ENCODE data around the gene MAPRE3.

Gene MAPRE3

DNA sequence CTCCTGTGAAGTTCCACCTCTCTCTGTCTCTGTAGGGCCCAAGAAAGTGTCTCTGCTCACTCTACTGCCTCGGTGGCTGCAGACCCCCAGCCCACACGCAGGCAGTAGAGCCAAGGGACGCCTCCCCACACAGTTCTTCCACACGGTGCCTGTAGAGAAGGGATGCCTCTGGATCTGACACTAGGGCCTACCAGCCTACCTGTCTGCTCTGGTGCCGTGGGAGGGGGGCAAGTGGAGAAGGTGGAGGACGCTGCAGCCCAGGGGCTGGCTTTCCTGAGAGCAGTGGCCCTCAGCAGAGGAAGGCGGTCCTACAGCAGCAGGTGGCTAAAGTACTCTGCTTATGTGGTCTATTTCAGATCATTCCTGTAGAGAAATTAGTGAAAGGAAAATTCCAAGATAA, 53.3 kb downstream of the MAPRE3 start:
- Histone ChIP-seq H3K27me3 (ENCODE audit: control insufficient read depth, insufficient read depth, low read length) (no peaks in the 10 kb centered on the region), H3K9me3 (ENCODE audit: control insufficient read depth, insufficient read depth, low read length) (no peaks in the 10 kb centered on the region), H3K27ac (ENCODE audit: low read length) (no peak overlapping the region), H3K4me1 (ENCODE audit: control insufficient read depth, insufficient read depth, low read length) (peaks cover 1% of the 10 kb centered on the region; the same call in 1 of the 2 replicates), H3K4me3 (ENCODE audit: low read length) (no peak overlapping the region), H3K36me3 (ENCODE audit: control insufficient read depth, insufficient read depth, low read length) (no peaks in the 10 kb centered on the region)
- DNase-seq (ENCODE audit: low read depth, low spot score) = no peak
- no CpG with 5 or more reads among the region's 7 CpGs for WGBS (ENCODE audit: insufficient coverage, insufficient read length)

DNA sequence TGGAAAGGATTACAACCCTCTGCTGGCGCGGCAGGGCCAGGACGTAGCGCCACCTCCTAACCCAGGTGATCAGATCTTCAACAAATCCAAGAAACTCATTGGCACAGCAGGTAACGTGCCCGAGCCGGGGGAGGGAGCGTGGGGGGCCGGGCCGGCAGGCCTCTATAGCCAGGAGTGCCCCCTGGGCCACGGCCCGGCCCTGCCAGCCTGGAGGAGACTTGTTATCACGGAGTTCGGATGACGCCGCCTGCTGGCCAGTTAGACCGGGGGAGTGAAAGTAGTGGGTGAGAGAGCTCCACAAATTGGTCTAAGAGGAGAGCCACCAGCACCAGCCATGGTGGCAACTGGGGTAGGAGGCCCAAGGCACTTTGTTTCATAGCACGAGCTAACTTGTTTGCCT, 53.8 kb downstream of the MAPRE3 start:
- Histone ChIP-seq H3K36me3 (ENCODE audit: control insufficient read depth, insufficient read depth, low read length) (no peaks in the 10 kb centered on the region), H3K4me1 (ENCODE audit: control insufficient read depth, insufficient read depth, low read length) (peaks cover 1% of the 10 kb centered on the region; the same call in 1 of the 2 replicates), H3K4me3 (ENCODE audit: low read length) (no peak overlapping the region), H3K9me3 (ENCODE audit: control insufficient read depth, insufficient read depth, low read length) (no peaks in the 10 kb centered on the region), H3K27ac (ENCODE audit: low read length) (no peak overlapping the region), H3K27me3 (ENCODE audit: control insufficient read depth, insufficient read depth, low read length) (no peaks in the 10 kb centered on the region)
- no CpG with 5 or more reads among the region's 18 CpGs for WGBS (ENCODE audit: insufficient coverage, insufficient read length)
- DNase-seq (ENCODE audit: low read depth, low spot score) = peak; percentile 45

DNA sequence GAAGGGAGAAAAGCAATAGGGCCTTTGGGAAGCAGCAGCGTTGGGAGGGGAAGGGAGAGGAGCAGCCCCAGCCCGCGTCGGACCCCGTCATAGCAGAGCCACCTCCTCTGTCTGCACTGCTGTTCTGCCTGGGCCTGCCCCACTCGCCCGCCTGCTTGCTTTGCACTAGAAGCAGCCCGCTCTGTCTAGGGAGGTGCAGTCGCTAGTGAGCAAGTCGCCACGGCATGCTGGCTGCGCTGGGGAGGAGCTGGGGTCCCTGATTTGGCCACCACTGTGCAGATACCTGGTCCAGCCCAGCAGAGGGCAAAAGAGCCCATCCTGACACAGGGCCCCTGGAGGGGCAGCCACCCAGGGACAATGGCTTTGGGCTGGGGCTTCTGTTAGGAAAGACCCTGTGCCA, 54.4 kb downstream of the MAPRE3 start:
- no peaks in the 10 kb centered on the region for H3K9me3 ChIP-seq (ENCODE audit: control insufficient read depth, insufficient read depth, low read length)
- no peak overlapping the region for H3K27ac ChIP-seq (ENCODE audit: low read length)
- no peaks in the 10 kb centered on the region for H3K36me3 ChIP-seq (ENCODE audit: control insufficient read depth, insufficient read depth, low read length)
- H3K27me3 ChIP-seq (ENCODE audit: control insufficient read depth, insufficient read depth, low read length) = no peaks in the 10 kb centered on the region
- H3K4me1 ChIP-seq (ENCODE audit: control insufficient read depth, insufficient read depth, low read length) = peaks cover 1% of the 10 kb centered on the region; the same call in 1 of the 2 replicates
- WGBS (ENCODE audit: insufficient coverage, insufficient read length) = no CpG with 5 or more reads among the region's 12 CpGs
- DNase-seq (ENCODE audit: low read depth, low spot score) = no peak
- H3K4me3 ChIP-seq (ENCODE audit: low read length) = no peak overlapping the region

DNA sequence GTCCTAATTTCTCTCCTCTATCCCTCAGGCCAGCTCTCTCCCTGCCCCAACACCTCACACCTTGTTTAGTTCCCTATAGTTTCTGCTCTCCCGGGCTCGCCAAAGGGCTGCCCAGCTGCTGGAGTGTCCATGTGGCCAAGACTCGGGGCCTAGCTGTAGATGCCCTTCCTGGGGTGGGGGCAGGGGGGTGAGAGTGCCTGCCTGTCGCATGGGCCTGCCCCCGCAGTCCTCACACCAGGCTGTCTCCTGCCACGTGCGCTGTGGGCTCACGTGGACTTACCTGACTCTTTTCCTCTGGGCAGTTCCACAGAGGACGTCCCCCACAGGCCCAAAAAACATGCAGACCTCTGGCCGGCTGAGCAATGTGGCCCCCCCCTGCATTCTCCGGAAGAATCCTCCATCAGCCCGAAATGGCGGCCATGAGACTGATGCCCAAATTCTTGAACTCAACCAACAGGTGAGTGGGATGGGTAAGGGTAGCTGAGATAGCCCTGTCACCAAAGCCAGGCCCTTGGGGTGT, 54.9 kb downstream of the MAPRE3 start:
- H3K9me3 ChIP-seq (ENCODE audit: control insufficient read depth, insufficient read depth, low read length) = no peaks in the 10 kb centered on the region
- DNase-seq (ENCODE audit: low read depth, low spot score) = no peak
- no CpG with 5 or more reads among the region's 13 CpGs for WGBS (ENCODE audit: insufficient coverage, insufficient read length)
- no peak overlapping the region for H3K27ac ChIP-seq (ENCODE audit: low read length)
- H3K4me1 ChIP-seq (ENCODE audit: control insufficient read depth, insufficient read depth, low read length) = peaks cover 1% of the 10 kb centered on the region; the same call in 1 of the 2 replicates
- H3K27me3 ChIP-seq (ENCODE audit: control insufficient read depth, insufficient read depth, low read length) = no peaks in the 10 kb centered on the region
- no peak overlapping the region for H3K4me3 ChIP-seq (ENCODE audit: low read length)
- H3K36me3 ChIP-seq (ENCODE audit: control insufficient read depth, insufficient read depth, low read length) = no peaks in the 10 kb centered on the region

DNA sequence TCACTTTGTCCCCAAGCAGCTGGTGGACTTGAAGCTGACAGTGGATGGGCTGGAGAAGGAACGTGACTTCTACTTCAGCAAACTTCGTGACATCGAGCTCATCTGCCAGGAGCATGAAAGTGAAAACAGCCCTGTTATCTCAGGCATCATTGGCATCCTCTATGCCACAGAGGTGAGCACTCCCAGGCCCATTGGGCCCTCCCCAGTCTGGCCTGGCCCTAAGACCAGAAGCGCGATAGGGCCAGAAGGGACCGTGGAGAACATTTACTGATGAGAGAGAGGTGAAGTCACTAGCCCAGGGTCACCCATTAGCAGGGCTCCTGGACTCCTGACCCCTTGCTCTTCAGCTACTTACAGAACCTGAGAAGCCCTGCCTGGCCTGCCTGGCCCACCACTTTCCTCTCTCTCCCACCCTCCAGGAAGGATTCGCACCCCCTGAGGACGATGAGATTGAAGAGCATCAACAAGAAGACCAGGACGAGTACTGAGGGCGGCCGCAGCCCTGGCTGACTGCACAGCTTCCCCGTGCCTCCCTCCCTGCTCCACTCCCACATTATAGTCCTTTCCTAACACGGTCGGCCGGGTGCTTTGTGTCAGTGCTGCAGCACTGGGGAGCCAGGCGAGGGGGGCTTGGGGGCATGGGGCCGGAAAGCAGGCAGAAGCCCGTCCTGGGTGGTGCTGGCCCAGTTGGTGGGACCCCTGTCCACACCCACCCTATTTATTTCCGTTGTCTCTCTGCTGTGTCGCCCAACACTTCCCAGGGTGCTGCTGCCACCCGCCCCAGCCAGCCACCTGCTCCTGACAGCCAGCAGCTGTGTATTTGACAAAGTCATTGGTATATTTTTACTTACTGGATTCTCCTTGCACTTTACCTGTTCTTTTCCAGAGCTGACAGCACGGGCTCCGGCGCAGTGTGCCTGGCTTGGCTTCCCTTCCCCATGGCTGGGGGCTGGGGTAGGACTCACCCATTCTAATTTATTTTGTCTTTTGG, 55.7 kb downstream of the MAPRE3 start:
- Histone ChIP-seq H3K36me3 (ENCODE audit: control insufficient read depth, insufficient read depth, low read length) (no peaks in the 10 kb centered on the region), H3K9me3 (ENCODE audit: control insufficient read depth, insufficient read depth, low read length) (no peaks in the 10 kb centered on the region), H3K4me3 (ENCODE audit: low read length) (no peak overlapping the region), H3K4me1 (ENCODE audit: control insufficient read depth, insufficient read depth, low read length) (peaks cover 1% of the 10 kb centered on the region; the same call in 1 of the 2 replicates), H3K27ac (ENCODE audit: low read length) (no peak overlapping the region), H3K27me3 (ENCODE audit: control insufficient read depth, insufficient read depth, low read length) (no peaks in the 10 kb centered on the region)
- WGBS (ENCODE audit: insufficient coverage, insufficient read length) = no CpG with 5 or more reads among the region's 24 CpGs
- DNase-seq (ENCODE audit: low read depth, low spot score) = no peak

DNA sequence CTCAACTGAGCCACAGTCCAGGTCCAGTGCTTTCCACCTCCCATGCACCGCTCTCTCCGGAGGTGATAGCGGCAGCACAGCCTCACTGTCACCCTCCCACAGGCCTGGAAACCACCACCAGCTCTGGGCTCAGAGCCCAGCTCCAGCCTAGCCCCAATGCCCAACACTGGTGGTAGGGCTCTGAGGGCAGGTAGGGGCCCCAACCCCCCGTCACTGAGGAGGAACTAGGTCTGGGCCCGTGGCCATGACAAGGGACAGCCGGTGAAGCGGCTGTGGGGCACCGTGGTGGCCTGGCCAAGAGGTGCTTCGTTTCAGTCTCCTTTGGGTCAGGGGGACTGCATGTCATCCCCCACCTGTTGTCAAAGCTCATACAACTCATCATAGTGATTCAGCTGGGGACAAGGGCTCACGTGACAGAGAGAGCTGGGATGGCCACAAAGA, 56.8 kb downstream of the MAPRE3 start:
- Histone ChIP-seq H3K27me3 (ENCODE audit: control insufficient read depth, insufficient read depth, low read length) (no peaks in the 10 kb centered on the region), H3K9me3 (ENCODE audit: control insufficient read depth, insufficient read depth, low read length) (no peaks in the 10 kb centered on the region), H3K27ac (ENCODE audit: low read length) (no peak overlapping the region), H3K4me1 (ENCODE audit: control insufficient read depth, insufficient read depth, low read length) (peaks cover 1% of the 10 kb centered on the region; the same call in 1 of the 2 replicates), H3K4me3 (ENCODE audit: low read length) (no peak overlapping the region), H3K36me3 (ENCODE audit: control insufficient read depth, insufficient read depth, low read length) (no peaks in the 10 kb centered on the region)
- no CpG with 5 or more reads among the region's 10 CpGs for WGBS (ENCODE audit: insufficient coverage, insufficient read length)
- DNase-seq (ENCODE audit: low read depth, low spot score) = no peak

DNA sequence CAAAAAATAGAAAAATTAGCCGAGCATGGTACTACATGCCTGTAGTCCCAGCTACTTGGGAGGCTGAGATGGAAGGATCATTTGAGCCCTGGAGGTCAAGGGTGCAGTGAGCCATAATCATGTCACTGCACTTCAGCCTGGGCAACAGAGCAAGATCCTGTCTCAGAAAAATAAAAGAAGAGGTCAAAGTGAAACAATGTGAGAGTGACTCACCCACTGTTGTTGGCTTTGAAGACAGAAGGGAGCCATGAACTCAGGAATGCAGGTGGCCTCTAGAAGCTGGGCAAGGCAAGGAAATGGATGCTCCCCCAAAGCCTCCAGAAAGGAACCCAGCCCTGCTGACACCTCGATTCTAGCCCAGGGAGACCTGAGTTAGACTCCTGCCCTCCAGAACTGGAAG, 58.6 kb downstream of the MAPRE3 start:
- DNase-seq (ENCODE audit: low read depth, low spot score) = no peak
- H3K4me3 ChIP-seq (ENCODE audit: low read length) = no peak overlapping the region
- H3K9me3 ChIP-seq (ENCODE audit: control insufficient read depth, insufficient read depth, low read length) = no peaks in the 10 kb centered on the region
- no peaks in the 10 kb centered on the region for H3K36me3 ChIP-seq (ENCODE audit: control insufficient read depth, insufficient read depth, low read length)
- no peak overlapping the region for H3K27ac ChIP-seq (ENCODE audit: low read length)
- H3K4me1 ChIP-seq (ENCODE audit: control insufficient read depth, insufficient read depth, low read length) = peaks cover under 1% of the 10 kb centered on the region; the same call in 1 of the 2 replicates
- WGBS (ENCODE audit: insufficient coverage, insufficient read length) = no CpG with 5 or more reads among the region's 2 CpGs
- H3K27me3 ChIP-seq (ENCODE audit: control insufficient read depth, insufficient read depth, low read length) = no peaks in the 10 kb centered on the region

DNA sequence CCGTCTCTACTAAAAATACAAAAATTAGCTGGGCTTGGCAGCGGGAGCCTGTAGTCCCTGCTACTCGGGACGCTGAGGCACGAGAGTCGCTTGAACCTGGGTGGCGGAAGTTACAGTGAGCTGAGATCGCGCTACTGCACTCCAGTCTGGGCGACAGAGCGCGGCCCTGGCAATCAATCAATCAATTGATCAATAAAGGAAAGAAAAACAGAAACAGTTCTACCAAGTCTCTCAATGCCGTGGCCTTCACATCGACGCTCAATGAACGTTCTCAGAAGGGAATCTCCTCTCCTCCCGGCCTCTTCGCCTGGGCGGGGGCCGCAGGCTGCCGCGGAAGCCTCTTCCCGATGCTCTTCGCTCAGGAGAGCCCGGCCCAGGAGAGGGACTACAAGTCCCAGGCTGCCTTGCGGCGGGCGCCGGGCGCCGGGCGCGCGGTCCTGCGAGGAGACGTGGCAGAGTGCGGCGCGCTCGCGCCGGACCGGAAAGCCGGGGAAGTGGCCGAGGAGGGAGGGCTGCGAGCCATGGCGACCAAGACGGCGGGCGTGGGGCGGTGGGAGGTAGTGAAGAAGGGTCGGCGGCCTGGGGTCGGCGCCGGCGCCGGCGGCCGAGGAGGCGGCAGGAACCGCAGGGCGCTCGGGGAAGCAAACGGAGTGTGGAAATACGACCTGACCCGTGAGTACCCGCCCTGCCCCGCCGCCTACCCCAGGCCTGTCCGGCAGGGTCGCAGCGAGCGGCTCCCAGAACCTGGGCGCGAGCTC, 62.2 kb downstream of the MAPRE3 start, which contains the start of gene TMEM214:
TMEM214 (plus strand) TSS at position 471 of the 758 bp plus-strand sequence; CDS start at position 522, 51 bp downstream.
- Histone ChIP-seq H3K4me3 (ENCODE audit: low read length) (peak within 1 kb of the TSS; percentile 65), H3K4me1 (ENCODE audit: control insufficient read depth, insufficient read depth, low read length) (no peaks in the 10 kb centered on the region), H3K9me3 (ENCODE audit: control insufficient read depth, insufficient read depth, low read length) (no peaks in the 10 kb centered on the region), H3K27me3 (ENCODE audit: control insufficient read depth, insufficient read depth, low read length) (no peaks in the 10 kb centered on the region), H3K27ac (ENCODE audit: low read length) (no peak within 1 kb of the TSS), H3K36me3 (ENCODE audit: control insufficient read depth, insufficient read depth, low read length) (peaks cover 18% of the 10 kb centered on the region; the same call in 1 of the 2 replicates)
- peak; percentile 58 for DNase-seq (ENCODE audit: low read depth, low spot score)
- WGBS (ENCODE audit: insufficient coverage, insufficient read length) = no CpG with 5 or more reads among the region's 76 CpGs

DNA sequence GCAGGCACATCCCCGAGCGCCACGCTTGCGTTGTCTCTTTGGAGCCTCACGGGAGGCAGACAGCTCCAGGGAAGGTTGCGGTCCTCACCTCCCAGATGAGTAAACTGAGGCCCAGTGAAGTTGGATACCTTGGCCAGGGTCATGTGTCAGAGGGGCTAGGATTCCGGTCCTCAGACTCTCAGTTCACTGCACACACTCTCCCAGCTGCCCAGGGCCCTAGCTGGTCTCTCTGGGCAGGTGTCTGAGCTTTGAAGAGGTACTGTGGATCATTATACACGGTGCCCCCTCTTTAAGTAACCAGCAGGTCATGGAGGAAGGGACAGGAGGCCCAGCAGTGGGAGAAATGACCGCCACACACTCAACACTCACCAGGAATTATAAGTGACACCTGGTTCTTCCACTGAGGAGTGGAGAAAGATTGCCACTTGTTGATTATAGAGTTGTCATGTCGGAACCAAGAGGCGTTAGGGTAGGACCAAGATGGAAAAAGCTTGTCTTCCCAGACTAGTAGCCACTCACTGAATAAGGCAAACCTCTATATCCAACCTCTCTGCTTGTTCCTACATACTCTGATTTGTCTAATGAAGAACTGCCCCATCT, 62.9 kb downstream of the MAPRE3 start:
- H3K9me3 ChIP-seq (ENCODE audit: control insufficient read depth, insufficient read depth, low read length) = no peaks in the 10 kb centered on the region
- DNase-seq (ENCODE audit: low read depth, low spot score) = no peak
- no peaks in the 10 kb centered on the region for H3K4me1 ChIP-seq (ENCODE audit: control insufficient read depth, insufficient read depth, low read length)
- no CpG with 5 or more reads among the region's 11 CpGs for WGBS (ENCODE audit: insufficient coverage, insufficient read length)
- H3K4me3 ChIP-seq (ENCODE audit: low read length) = peak overlapping the region; percentile 65
- no peak overlapping the region for H3K27ac ChIP-seq (ENCODE audit: low read length)
- H3K36me3 ChIP-seq (ENCODE audit: control insufficient read depth, insufficient read depth, low read length) = peaks cover 23% of the 10 kb centered on the region; the same call in 1 of the 2 replicates
- no peaks in the 10 kb centered on the region for H3K27me3 ChIP-seq (ENCODE audit: control insufficient read depth, insufficient read depth, low read length)

DNA sequence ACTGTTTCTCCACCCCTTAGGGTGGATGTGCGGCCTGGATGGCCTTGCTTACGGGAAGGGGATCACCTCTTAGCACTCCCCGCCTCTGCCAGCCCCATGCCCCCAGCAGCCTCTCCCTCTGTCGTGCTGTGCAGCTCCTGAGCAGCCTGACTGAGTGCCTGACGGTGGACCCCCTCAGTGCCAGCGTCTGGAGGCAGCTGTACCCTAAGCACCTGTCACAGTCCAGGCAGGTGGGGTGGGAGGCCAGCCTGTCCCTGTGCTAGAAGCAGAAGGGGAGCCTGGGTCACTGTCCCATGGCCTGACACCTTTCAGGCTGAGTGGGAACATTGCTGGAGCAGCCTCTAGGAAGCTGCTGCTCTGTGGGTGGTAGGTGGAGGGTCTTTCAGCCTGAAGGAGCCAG, 67.6 kb downstream of the MAPRE3 start:
- Histone ChIP-seq H3K4me3 (ENCODE audit: low read length) (no peak overlapping the region), H3K27ac (ENCODE audit: low read length) (no peak overlapping the region), H3K4me1 (ENCODE audit: control insufficient read depth, insufficient read depth, low read length) (no peaks in the 10 kb centered on the region), H3K36me3 (ENCODE audit: control insufficient read depth, insufficient read depth, low read length) (peaks cover 36% of the 10 kb centered on the region), H3K27me3 (ENCODE audit: control insufficient read depth, insufficient read depth, low read length) (no peaks in the 10 kb centered on the region), H3K9me3 (ENCODE audit: control insufficient read depth, insufficient read depth, low read length) (no peaks in the 10 kb centered on the region)
- no peak for DNase-seq (ENCODE audit: low read depth, low spot score)
- WGBS (ENCODE audit: insufficient coverage, insufficient read length) = no CpG with 5 or more reads among the region's 6 CpGs

All from iPS DF 6.9 (cell line).